Activated naive CD4-positive, alpha-beta T cell treated with anti-CD3 and anti-CD28 coated beads for 36 hours (primary cell): ENCODE data around the gene CDC42BPG. TPM values are rescaled to one million over a fixed set of nuclear protein-coding genes. Genes with fewer than 3 reads are reported as not detected.
A peak's percentile ranks its signal among the peaks of the same experiment; 100 is the strongest.

Source experiments
- CTCF ChIA-PET: fragments of 350-600 bp; sonication (Branson Sonifier 250); formaldehyde crosslinking; loops from one replicate; lab custom pipeline; 2021; ENCODE audit warnings: antibody characterized with exemption; lab: Charles Lee
- DNase-seq: peaks from one replicate; pipeline ENCODE4 v3.0.0-alpha.2; 2020
- H3K27ac Mint-ChIP-seq: one replicate; pipeline ENCODE4 v1.8.0; 2021; ENCODE audit warnings: mild to moderate bottlenecking, mixed read lengths
- H3K27me3 Mint-ChIP-seq: one replicate; pipeline ENCODE4 v1.8.0; 2021; ENCODE audit warnings: low read depth, mixed read lengths
- H3K36me3 Mint-ChIP-seq: one replicate; pipeline ENCODE4 v1.8.0; 2021; ENCODE audit warnings: low read depth, mixed read lengths
- H3K4me1 Mint-ChIP-seq: one replicate; pipeline ENCODE4 v1.8.0; 2021; ENCODE audit warnings: low read depth, mixed read lengths
- H3K4me3 Mint-ChIP-seq: one replicate; pipeline ENCODE4 v1.8.0; 2021; ENCODE audit warnings: mild to moderate bottlenecking, moderate library complexity, mixed read lengths
- H3K9me3 Mint-ChIP-seq: one replicate; pipeline ENCODE4 v1.8.0; 2021; ENCODE audit warnings: mixed read lengths
- intact Hi-C: fragments of 100-400 bp; cut with micrococcal nuclease; formaldehyde crosslinking; loops from one replicate; pipeline ENCODE4 v1.15.1; 2023
- total RNA-seq, 2 experiments: library from RNA; stranded (reverse); gene quantifications; one replicate each; pipeline ENCODE4 v1.2.3, GENCODE V29; 2021

The CDC42BPG gene
- total RNA-seq, 2 experiments from 2014 or later: 0.32 to 0.41 TPM

GRCh38 chr11:64877390-64878222, 33.2 kb upstream of the CDC42BPG start:
- H3K4me3 Mint-ChIP-seq: peak overlapping the region; percentile 93
- peaks cover 42% of the 10 kb centered on the region for H3K36me3 Mint-ChIP-seq
- intact Hi-C loops: loop anchor here (1.0 to 5.0 kb wide), 7 partner anchors 11 to 635 kb away; partner anchors contain the start of genes ATG2A, FKBP2 and SF1
- H3K27ac Mint-ChIP-seq: peak overlapping the region; percentile 82
- no peak for DNase-seq
- no peaks in the 10 kb centered on the region for H3K27me3 Mint-ChIP-seq
- no peaks in the 10 kb centered on the region for H3K9me3 Mint-ChIP-seq
- CTCF ChIA-PET: interaction anchor here (0.5 to 30.8 kb wide), 5 partner anchors 10 to 401 kb away, joined by 3 to 992 read pairs (median 4); partner anchors contain the start of gene CDC42BPG
- H3K4me1 Mint-ChIP-seq: peaks cover 65% of the 10 kb centered on the region

GRCh38 chr11:64876835-64877341, 32.4 kb upstream of the CDC42BPG start:
- intact Hi-C loops: loop anchor here (5.0 kb wide), 1 partner anchor 635 kb away; the partner anchor contains the start of gene FKBP2
- H3K4me1 Mint-ChIP-seq: peaks cover 69% of the 10 kb centered on the region

DNA sequence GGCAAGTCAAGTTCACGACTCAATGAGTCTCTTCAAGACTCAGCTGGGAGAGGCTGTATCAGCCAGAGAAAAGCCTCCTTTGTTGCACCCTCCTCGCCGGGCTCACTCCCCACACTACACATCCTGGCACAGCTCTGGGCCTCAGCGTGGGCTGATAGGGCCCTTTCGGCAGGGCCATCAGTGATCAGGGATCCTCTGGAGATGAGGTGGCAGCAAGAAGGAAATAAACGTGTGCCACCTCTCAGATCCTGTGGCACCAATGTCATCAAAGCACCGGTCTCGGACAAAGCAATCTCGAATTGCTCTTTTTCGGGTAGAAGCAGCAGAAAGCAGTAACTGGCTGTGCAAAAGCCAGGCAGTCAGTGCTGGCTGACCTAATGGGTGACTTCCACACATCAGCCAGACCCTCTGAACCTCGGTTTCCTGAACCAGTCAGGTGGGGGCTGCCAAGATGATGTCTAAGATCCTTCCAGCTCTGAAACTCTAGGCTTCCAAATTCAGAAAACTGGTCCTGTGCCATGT, 31.8 kb upstream of the CDC42BPG start:
- H3K27ac Mint-ChIP-seq: peak overlapping the region; percentile 82
- intact Hi-C loops: loop anchor here (5.0 kb wide), 1 partner anchor 634 kb away; the partner anchor contains the start of gene FKBP2
- CTCF ChIA-PET: interaction anchor here (1.2 to 30.8 kb wide), 3 partner anchors 14 to 22 kb away, joined by 3 to 992 read pairs (median 9); partner anchors contain the start of gene CDC42BPG
- peak; percentile 74 for DNase-seq
- peak overlapping the region; percentile 93 for H3K4me3 Mint-ChIP-seq
- H3K36me3 Mint-ChIP-seq: peaks cover 50% of the 10 kb centered on the region
- H3K9me3 Mint-ChIP-seq: no peaks in the 10 kb centered on the region
- peaks cover 69% of the 10 kb centered on the region for H3K4me1 Mint-ChIP-seq
- H3K27me3 Mint-ChIP-seq: no peaks in the 10 kb centered on the region

More at GRCh38 chr11:64876835-64877341, 32.4 kb upstream of the CDC42BPG start:
- Mint-ChIP-seq H3K9me3 (no peaks in the 10 kb centered on the region), H3K36me3 (peaks cover 45% of the 10 kb centered on the region), H3K27ac (peak overlapping the region; percentile 82), H3K27me3 (no peaks in the 10 kb centered on the region), H3K4me3 (peak overlapping the region; percentile 93)
- CTCF ChIA-PET: interaction anchor here (1.2 to 30.8 kb wide), 3 partner anchors 11 to 22 kb away, joined by 3 to 992 read pairs (median 5); partner anchors contain the start of gene CDC42BPG
- no peak for DNase-seq

GRCh38 chr11:64875369-64876228, 31.1 kb upstream of the CDC42BPG start:
- no peaks in the 10 kb centered on the region for H3K27me3 Mint-ChIP-seq
- peak overlapping the region; percentile 93 for H3K4me3 Mint-ChIP-seq
- CTCF ChIA-PET: interaction anchor here (1.2 to 30.8 kb wide), 4 partner anchors 12 to 21 kb away, joined by 3 to 992 read pairs (median 8); partner anchors contain the start of gene CDC42BPG
- intact Hi-C loops: loop anchor here (5.0 kb wide), 1 partner anchor 633 kb away; the partner anchor contains the start of gene FKBP2
- H3K27ac Mint-ChIP-seq: peak overlapping the region; percentile 82
- DNase-seq: no peak
- no peaks in the 10 kb centered on the region for H3K9me3 Mint-ChIP-seq
- peaks cover 53% of the 10 kb centered on the region for H3K36me3 Mint-ChIP-seq
- peaks cover 69% of the 10 kb centered on the region for H3K4me1 Mint-ChIP-seq

- H3K27ac Mint-ChIP-seq: peak overlapping the region; percentile 71
- no peaks in the 10 kb centered on the region for H3K27me3 Mint-ChIP-seq
- intact Hi-C loops: loop anchor here (5.0 kb wide), 1 partner anchor 632 kb away; the partner anchor contains the start of gene FKBP2
- H3K4me3 Mint-ChIP-seq: peak overlapping the region; percentile 93
- peaks cover 69% of the 10 kb centered on the region for H3K4me1 Mint-ChIP-seq
- no peaks in the 10 kb centered on the region for H3K9me3 Mint-ChIP-seq
- H3K36me3 Mint-ChIP-seq: peaks cover 58% of the 10 kb centered on the region
- CTCF ChIA-PET: interaction anchor here (0.8 to 30.8 kb wide), 4 partner anchors 13 to 140 kb away, joined by 3 to 992 read pairs (median 8); partner anchors contain the start of genes ARL2 and CDC42BPG
- DNase-seq: peak; percentile 31
Measured at GRCh38 chr11:64874308-64875240, 30.1 kb upstream of the CDC42BPG start.

GRCh38 chr11:64872790-64873488, 28.5 kb upstream of the CDC42BPG start:
- H3K4me1 Mint-ChIP-seq: peaks cover 79% of the 10 kb centered on the region
- peaks cover 67% of the 10 kb centered on the region for H3K36me3 Mint-ChIP-seq
- H3K4me3 Mint-ChIP-seq: peak overlapping the region; percentile 15
- DNase-seq: no peak
- no peaks in the 10 kb centered on the region for H3K27me3 Mint-ChIP-seq
- H3K27ac Mint-ChIP-seq: peak overlapping the region; percentile 84
- intact Hi-C loops: no loop called here
- CTCF ChIA-PET: interaction anchor here (0.6 to 30.8 kb wide), 6 partner anchors 15 to 1414 kb away, joined by 3 to 992 read pairs (median 4); partner anchors contain the start of gene CDC42BPG
- no peaks in the 10 kb centered on the region for H3K9me3 Mint-ChIP-seq

DNA sequence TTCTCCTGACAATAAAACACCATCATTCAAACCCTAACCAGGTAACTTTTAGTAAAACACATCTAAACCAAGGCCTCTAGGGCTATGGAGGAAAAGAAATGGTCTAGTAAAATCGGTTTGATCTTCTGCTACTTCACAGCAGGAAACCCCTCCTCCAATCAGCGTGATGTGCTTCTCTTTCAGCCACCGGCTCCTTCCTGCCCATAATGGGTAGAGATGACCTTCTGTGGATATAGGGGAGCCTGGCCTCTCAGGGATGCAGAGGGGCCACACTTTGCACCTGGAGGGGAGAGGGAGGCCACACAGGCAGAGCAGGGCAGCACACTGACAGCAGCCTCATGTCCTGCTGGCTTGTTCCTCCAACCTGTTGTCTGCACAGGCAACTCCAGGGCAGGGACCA, 27.0 kb upstream of the CDC42BPG start:
- intact Hi-C loops: no loop called here
- H3K4me1 Mint-ChIP-seq: peaks cover 91% of the 10 kb centered on the region
- DNase-seq: peak; percentile 29
- CTCF ChIA-PET: interaction anchor here (2.1 to 30.8 kb wide), 2 partner anchors 16 to 17 kb away, joined by 11 to 992 read pairs; partner anchors contain the start of gene CDC42BPG
- H3K36me3 Mint-ChIP-seq: peaks cover 62% of the 10 kb centered on the region
- H3K9me3 Mint-ChIP-seq: no peaks in the 10 kb centered on the region
- H3K4me3 Mint-ChIP-seq: peak overlapping the region; percentile 50
- no peaks in the 10 kb centered on the region for H3K27me3 Mint-ChIP-seq
- H3K27ac Mint-ChIP-seq: peak overlapping the region; percentile 84

DNA sequence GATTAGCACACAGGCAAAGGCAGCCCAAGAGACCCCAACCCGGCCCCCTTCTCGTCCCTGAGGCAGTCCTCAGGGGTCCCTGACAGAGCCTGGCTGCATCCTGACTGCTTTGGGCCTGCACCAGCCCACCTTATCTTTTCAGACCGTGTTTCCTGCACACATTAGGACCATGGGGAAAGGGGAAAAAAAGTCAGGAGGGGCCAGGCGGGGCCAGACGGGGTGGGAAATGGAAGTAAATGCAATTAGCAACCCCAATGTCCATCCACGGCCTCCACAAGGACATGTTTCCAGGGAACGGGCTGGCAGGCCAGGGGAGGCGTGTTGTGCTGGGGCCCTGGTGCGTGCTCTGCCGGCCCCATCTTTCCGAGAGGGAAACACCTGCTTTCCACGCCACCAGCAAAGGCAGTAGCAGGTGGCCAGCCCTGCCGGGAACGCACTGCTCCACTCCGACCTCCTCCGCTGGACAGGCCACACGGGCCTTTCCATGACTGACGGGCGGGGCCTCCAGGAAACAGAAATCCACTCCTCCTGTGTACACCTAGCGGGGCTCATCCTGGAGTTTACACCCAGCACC, 26.5 kb upstream of the CDC42BPG start:
- H3K4me1 Mint-ChIP-seq: peaks cover 93% of the 10 kb centered on the region
- peaks cover 3% of the 10 kb centered on the region for H3K9me3 Mint-ChIP-seq
- intact Hi-C loops: no loop called here
- peaks cover 63% of the 10 kb centered on the region for H3K36me3 Mint-ChIP-seq
- no peaks in the 10 kb centered on the region for H3K27me3 Mint-ChIP-seq
- H3K27ac Mint-ChIP-seq: peak overlapping the region; percentile 89
- CTCF ChIA-PET: interaction anchor here (3.1 to 32.9 kb wide), 3 partner anchors 11 to 21 kb away, joined by 26 to 992 read pairs (median 288); partner anchors contain the start of genes CDC42BPG and EHD1
- peak overlapping the region; percentile 59 for H3K4me3 Mint-ChIP-seq
- no peak for DNase-seq

GRCh38 chr11:64870176-64870892, 25.9 kb upstream of the CDC42BPG start:
- CTCF ChIA-PET: interaction anchor here (3.1 to 32.9 kb wide), 3 partner anchors 11 to 20 kb away, joined by 26 to 992 read pairs (median 288); partner anchors contain the start of genes CDC42BPG and EHD1
- peak overlapping the region; percentile 59 for H3K4me3 Mint-ChIP-seq
- H3K36me3 Mint-ChIP-seq: peaks cover 61% of the 10 kb centered on the region
- peaks cover 93% of the 10 kb centered on the region for H3K4me1 Mint-ChIP-seq
- peaks cover 6% of the 10 kb centered on the region for H3K9me3 Mint-ChIP-seq
- no peak for DNase-seq
- intact Hi-C loops: no loop called here
- peak overlapping the region; percentile 89 for H3K27ac Mint-ChIP-seq
- no peaks in the 10 kb centered on the region for H3K27me3 Mint-ChIP-seq
